GM18951 (cell line): ENCODE data around the gene PHYKPL.
"Not testable (repeated sequence)": the region's sequence is repeated elsewhere in the genome, so short reads cannot be mapped to it uniquely, and the experiment has no call there.

Experiments
- POLR2A ChIP-seq: IDR thresholded peaks from 4 replicates; pipeline ENCODE4 v1.6.1; 2011; ENCODE audit warnings: mild to moderate bottlenecking; ENCODE audit not compliant: insufficient read length, insufficient read depth; ENCODE audit errors: extremely low read depth
- in situ Hi-C: fragments of 300-500 bp; cut with MboI; formaldehyde crosslinking; loops from one replicate; pipeline ENCODE4 v1.12.0; 2022; ENCODE audit warnings: low sequenced_read_pairs, mixed read lengths, inconsistent platforms; ENCODE audit not compliant: unreplicated experiment

Gene PHYKPL

GRCh38 chr5:178272591-178272990 is 40.0 kb upstream of the PHYKPL start:
- in situ Hi-C loops, result no loop called here
- TF ChIP-seq POLR2A, result no peak

DNA sequence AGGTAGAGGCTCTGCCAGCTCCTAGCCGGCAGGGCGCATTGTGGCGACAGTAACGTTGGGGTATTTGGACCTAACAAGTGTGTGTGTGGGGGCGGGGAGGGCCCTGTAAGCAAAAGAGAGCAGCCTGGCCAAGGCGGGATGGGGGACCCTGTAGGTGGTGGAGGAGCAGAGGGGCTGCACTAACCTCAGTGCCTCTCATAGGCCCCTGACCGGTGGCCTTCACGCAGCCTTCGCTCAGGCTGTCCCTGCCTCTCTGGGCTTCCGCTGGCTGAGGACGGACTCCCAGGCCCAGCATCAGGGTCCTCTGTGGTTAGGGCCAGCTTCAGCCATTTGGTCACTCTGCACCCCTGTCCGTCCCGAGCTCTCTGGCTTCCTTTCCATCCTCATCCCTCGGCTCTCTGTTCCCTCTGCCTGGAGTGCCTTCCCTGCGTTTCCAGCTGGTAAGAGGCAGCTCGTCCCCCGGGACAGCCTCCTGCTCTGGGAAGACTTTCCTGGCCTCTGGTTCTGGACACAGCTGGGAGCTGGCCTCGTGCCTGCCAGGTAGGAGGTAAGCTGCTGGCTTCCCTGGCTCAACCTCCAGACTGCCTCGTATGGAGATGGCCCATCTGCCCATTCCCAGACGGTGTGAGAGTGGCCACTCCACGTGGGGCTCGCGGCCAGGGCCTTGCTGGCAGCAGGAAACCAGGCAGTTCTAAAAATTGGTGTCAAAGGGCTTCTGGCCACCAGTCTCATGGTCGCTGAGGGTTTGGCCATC is 39.3 kb upstream of the PHYKPL start:
- in situ Hi-C loops, result no loop called here
- TF ChIP-seq POLR2A, result no peak

DNA sequence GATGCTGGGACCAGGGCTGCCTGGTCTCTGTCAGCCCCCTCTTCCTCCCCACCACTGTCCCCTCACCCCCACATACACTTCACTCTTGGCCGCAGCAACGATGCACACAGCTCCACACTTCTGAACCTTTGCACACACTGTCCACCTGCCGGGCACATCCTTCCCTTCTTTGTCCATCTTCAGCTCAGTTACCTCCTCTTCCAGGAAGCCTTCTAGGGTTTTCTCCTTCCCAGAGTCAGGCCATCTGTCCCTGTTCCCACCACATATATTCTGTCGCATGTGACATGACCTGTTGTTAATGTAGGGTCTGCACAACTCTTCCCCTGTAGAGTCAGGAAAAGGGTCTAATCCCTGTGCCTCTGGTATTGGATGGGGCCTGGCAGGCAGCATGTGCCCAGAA is 38.6 kb upstream of the PHYKPL start:
- in situ Hi-C loops, result no loop called here
- no peak for TF ChIP-seq POLR2A

DNA sequence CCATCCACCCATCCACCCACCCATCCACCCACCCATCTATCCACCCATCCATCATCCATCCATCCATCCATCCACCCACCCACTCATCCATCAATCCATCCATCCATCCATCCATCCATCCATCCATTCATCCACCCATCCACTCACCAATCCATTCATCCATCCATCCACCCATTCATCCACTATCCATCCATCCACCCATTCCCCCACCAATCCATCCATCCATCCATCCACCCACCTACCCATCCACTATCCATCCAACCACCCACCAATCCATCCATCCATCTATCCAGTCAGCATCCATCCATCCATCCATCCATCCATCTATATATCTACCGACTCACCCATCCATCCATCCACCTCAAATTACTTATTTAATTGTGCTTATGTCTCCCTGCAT is 36.9 kb upstream of the PHYKPL start:
- in situ Hi-C loops, result no loop called here
- no peak for TF ChIP-seq POLR2A

GRCh38 chr5:178267876-178268275 is 35.3 kb upstream of the PHYKPL start:
- in situ Hi-C loops, result no loop called here
- no peak for TF ChIP-seq POLR2A

GRCh38 chr5:178267245-178267644 is 34.6 kb upstream of the PHYKPL start:
- in situ Hi-C loops, result no loop called here
- TF ChIP-seq POLR2A, result no peak

GRCh38 chr5:178266581-178266980 is 34.0 kb upstream of the PHYKPL start:
- no peak for TF ChIP-seq POLR2A
- in situ Hi-C loops, result no loop called here

- TF ChIP-seq POLR2A, result no peak
- in situ Hi-C loops, result no loop called here
These were observed 33.1 kb upstream of the PHYKPL start for GRCh38 chr5:178265746-178266145.

DNA sequence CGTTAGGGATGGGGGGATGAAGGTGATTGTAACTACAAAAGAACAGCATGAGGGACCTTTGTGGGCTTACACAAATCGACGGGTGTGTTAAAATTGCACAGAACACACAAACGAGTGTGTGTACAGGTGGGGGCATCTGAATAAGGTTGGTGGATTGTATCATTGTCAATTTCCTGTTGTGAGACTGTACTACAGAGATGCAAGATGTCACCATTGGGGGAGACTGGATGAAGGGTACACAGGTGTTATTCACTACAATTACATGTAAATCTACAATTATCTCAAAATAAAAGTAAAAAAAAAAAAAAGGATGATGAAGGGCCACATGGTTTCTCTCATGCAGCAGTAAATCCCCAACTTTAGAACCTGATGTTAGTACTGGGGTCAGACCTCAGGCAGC is 31.4 kb upstream of the PHYKPL start:
- no peak for TF ChIP-seq POLR2A
- in situ Hi-C loops, result no loop called here

DNA sequence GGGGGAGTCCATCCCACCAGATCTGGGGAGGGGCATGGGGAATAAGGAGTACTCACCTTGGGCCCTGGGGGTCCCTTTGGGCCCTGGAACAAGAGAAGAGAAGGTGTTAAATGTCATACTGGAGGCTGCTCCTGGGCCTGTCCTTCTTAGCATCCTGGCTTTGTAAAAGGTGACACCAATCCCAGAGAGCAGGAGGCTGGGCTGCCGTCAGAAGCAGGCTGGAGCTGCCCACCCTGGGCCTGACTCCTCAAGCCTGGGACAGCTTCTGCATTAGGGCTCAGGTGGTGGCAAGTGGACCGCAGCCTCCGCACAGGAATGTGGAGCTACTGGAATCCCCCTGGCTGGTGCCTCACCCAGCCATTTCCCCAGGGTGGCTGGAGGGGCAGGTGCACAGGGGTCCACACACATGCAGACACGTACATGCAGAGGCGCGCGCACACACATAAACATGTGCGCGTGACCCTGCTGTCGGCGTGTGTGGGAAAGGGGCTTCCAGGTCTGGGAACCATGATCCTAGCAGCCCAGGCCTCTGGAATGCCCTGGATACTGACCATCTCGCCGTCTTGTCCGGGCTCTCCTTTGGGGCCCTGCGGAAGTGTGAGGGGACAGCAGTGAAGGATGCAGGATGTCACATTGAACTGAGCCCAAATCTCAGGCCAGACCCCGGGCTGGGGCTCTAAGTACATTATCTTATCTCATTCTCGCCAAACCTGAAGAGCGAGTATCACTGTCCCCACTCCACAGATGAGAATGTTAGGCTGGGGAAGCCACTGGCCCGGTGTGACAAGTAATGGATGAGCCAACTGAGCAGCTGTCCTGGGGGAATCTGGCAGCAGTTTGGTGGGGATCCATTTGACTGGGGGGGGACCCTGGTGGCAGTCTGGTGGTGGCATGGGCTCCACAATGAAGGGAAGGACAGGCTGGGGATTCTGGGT is 29.3 kb upstream of the PHYKPL start:
- in situ Hi-C loops, result no loop called here
- TF ChIP-seq POLR2A, result no peak

DNA sequence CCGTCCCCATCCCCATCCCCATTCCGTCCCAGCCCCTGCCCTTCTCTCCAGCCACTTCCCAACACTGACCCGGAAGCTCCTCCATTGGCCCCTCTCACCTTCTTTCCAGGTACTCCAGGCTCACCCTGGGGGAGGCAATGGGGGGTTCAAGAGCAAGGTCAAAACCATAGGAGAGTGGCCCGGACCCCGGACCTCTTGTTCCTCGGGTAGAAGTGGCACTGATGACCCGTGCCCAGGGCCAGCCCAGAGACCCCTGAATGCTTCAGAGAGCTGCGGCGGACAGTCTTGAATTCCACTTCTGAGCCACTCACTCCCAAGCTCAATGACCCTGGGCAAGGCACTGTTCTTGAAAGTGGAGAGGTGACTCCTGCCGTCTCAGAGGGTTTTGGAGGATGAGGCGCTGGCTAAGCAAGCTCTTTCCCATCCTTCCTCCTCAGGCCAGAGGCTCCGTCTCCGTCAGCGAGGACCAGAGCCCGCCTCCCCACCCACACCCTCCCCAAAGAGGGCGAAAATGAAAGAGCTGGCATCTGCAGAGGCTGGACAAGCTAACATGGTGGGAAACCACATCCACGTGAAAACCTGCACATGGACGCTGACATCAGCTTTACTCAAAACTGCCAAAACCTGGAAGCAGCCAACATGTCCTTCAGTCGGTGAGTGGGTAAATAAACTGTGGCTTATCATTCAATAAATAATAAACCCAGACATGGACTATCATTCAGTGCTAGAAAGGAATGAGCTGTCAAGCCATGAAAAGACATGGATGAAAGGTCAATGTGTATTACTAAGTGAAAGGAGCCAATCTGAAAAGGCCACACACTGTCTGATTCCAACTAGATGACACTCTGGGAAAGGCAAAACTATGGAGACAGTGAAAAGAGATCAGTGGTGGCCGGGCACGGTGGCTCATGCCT is 27.3 kb upstream of the PHYKPL start:
- in situ Hi-C loops, result no loop called here
- no peak for TF ChIP-seq POLR2A

DNA sequence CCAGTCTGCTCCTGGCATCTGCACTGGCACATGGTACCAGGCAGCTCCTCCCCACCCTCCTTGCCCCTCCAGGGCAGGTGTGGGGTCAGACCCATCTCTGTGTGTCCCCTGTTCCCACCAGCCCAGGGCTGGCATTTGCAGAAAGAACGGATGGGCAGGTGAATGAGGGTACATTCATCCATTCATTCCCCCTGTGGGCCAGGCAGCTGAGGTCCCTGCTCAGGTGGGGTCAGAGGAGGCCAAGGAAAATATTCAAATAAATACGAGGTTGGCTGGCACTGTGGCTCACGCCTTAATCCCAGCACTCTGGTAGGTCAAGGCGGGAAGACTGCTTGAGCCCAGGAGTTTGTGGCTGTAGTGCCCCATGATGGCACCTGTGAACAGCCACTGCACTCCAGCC is 25.0 kb upstream of the PHYKPL start:
- no peak for TF ChIP-seq POLR2A
- in situ Hi-C loops, result no loop called here

DNA sequence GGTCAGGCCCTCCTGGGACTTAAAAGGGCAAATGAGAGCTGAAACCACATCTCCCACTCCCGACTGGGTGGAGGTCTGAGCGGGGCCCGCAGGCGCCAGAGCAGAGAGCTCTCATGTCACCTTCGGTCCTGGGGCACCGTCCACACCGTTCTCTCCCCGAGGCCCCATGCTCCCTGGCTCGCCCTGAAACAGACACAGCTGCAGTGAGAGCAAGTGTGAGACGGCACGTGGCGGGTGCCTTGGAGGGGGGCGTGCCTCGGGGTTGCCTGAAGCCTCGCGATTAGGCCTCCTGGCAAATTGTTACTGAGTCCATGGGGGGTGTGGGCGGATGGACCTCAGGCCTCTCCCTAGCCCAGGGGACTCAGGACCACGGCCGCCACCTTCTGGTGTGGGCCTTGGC is 24.1 kb upstream of the PHYKPL start:
- TF ChIP-seq POLR2A, result no peak
- in situ Hi-C loops, result no loop called here

DNA sequence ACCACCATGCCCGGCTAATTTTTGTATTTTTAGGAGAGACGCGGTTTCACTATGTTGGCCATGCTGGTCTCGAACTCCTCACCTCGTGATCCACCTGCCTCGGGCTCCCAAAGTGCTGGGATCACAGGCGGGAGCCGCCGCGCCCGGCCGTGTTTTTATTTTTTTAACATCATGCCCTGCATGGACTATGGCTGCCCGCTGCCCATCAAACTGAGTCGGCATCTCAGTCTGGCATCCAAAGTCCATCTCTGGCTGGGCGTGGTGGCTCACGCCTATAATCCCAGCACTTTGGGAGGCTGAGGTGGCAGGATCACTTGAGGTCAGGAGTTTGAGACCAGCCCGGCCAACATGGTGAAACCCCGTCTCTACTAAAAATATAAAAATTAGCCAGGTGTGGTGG is 21.0 kb upstream of the PHYKPL start:
- in situ Hi-C loops, result not testable (repeated sequence)
